GM18526 (cell line): ENCODE results near the gene SHISA4.

Source experiments
- POLR2A ChIP-seq: IDR thresholded peaks from 3 replicates; pipeline ENCODE4 v1.6.1; 2011; ENCODE audit not compliant: insufficient read length; ENCODE audit errors: extremely low read depth

The SHISA4 gene

GRCh38 chr1:201930803-201931202, 42.1 kb downstream of the SHISA4 start:
- no peak for TF ChIP-seq POLR2A

- TF ChIP-seq POLR2A = no peak
These were observed 45.2 kb downstream of the SHISA4 start for GRCh38 chr1:201933840-201934430.

- no peak for TF ChIP-seq POLR2A
These were observed 49.0 kb downstream of the SHISA4 start for GRCh38 chr1:201937624-201938213.

- no peak for TF ChIP-seq POLR2A
These were observed 49.8 kb downstream of the SHISA4 start for GRCh38 chr1:201938440-201939035.

GRCh38 chr1:201939148-201939547, 50.5 kb downstream of the SHISA4 start:
- no peak for TF ChIP-seq POLR2A

- no peak for TF ChIP-seq POLR2A
These were observed 50.9 kb downstream of the SHISA4 start for GRCh38 chr1:201939574-201939973.

- no peak for TF ChIP-seq POLR2A
These were observed 52.9 kb downstream of the SHISA4 start for GRCh38 chr1:201941420-201942128.

GRCh38 chr1:201942129-201942495, 53.4 kb downstream of the SHISA4 start:
- TF ChIP-seq POLR2A = no peak
